ENCODE data around the gene IL12RB1.
A peak's percentile ranks its signal among the peaks of the same experiment; 100 is the strongest.
"Not testable (repeated sequence)": the region's sequence is repeated elsewhere in the genome, so short reads cannot be mapped to it uniquely, and the experiment has no call there.

The IL12RB1 gene

DNA sequence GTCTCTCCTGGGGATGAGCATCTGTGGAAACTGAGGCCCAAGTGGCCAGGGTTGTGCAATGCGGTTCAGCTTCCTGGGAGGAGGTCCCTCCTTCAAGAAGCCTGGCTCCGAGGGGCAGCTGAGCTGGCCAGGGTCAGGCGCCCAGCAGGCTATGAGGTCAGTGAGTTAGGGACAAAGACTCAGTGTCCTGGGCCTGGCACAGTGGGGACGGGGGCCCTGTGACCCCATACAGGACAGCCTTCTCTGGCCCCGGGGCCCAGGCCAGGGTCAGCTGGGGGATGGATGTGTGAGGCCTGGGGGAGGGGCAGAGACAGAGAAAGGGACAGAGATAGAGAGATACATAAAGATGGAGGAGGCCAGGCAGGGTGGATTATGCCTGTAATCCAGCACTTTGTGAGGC is 3.0 kb upstream of the IL12RB1 start:
- DNase-seq (ENCODE audit: low read depth) = no peak

- DNase-seq (ENCODE audit: low read depth) = not testable (repeated sequence)
Measured at GRCh38 chr19:18089096-18089541, 2.4 kb upstream of the IL12RB1 start.

DNA sequence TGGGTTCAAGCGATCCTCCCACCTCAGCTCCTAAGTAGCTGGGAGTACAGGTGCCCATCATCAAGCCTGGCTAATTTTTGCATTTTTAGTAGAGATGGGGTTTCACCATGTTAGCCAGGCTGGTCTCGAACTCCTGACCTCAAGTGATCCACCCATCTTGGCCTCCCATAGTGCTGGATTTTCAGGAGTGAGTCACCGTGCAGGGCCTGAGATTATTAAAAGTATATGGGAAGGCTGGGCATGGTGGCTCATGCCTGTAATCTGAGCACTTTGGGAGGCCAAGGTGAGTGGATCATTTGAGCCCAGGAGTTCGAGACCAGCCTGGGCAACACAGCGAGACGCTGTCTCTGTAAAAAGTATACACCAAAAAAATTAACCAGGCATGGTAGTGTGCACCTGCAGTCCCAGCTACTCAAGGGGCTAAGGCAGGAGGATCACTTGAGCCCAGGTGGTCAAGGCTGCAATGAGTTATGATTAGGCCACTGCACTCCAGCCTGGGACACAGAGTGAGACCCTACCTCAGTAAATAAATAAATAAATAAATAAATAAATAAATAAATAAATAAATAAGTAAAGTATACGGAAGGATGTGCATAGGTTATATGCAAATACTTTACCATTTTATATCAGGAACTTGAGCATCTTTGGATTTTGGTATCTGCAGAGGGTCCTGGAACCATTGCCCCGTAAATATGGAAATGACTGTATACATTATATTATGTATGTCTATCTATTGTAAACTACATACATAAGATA is 854 bp downstream of the IL12RB1 start:
- DNase-seq (ENCODE audit: low read depth) = no peak

- DNase-seq (ENCODE audit: low read depth) = no peak
Measured at GRCh38 chr19:18083929-18084684, 2.6 kb downstream of the IL12RB1 start.

DNA sequence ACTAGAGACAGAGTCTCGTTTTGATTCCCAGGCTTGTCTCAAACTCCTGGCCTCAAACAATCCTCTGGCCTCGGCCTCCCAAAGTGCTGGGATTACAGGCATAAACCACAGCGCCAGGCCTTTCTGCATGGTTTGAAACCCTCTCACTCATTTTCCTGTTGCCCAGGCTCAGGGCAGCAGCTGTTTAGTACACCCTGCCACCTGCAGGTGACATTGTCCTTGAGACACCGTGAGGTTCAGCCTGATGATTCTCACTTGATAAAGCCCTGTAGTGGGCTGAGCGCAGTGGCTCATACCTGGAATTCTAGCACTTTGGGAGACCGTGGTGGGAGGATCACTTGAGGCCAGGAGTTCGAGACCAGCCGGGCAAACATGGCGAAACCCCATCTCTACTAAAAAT is 12.5 kb downstream of the IL12RB1 start:
- DNase-seq (ENCODE audit: low read depth) = no peak

DNA sequence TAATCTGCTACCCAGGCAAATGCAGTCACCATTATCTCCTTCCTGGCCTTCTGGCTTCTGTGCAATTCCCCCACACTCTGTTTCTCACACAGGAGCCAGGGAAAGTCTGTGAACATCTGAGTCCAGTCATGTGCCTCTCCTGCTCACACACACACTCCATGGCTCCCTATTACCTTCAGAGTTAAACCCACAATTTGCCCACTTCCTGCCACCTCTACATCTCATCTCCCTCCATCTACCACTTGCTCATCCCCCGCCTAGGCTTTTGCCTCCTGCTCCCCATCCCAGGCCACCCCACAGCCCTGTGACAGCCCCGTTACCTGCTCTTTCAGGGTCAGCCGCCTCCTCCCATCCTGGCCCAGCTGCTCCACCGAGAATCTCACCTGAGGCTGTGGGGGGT is 13.5 kb downstream of the IL12RB1 start:
- DNase-seq (ENCODE audit: low read depth) = no peak

DNA sequence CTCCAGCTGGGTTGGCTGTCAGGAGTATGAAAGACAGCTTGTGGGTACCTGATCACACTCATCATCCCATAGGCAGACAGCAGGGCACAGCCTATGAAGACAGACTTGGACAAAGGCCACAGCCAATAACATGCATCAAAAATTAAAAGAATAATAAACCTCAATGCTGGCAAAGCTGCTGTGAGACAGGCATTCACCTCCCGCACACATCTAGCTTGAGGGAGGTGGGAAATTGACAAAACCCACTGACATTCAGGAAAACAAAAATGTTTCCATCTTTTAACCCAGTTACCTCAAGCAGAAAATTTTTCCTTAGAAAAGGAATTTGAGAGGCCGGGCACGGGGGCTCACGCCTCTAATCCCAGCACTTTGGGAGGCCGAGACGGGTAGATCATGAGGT is 14.4 kb downstream of the IL12RB1 start:
- DNase-seq (ENCODE audit: low read depth) = no peak

DNA sequence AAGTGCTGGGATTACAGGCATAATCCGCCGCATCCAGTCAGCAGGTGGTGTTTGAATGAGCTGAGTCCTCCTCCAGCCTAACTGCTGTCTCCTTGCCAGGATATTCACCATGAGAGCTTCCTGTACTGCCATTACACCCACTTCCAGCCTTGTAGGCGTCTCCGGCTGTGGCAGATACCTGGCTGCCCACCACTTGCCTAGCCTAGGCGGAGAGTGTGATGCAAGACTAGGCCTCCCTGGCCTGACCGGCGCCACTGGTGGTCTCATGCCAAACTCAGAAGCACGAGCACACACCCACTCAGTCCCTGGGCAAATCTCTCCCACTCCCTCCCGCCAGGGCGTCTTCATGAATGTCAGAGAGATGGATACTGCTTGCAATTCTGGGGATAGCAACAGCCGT is 16.6 kb downstream of the IL12RB1 start:
- DNase-seq (ENCODE audit: low read depth) = no peak

DNA sequence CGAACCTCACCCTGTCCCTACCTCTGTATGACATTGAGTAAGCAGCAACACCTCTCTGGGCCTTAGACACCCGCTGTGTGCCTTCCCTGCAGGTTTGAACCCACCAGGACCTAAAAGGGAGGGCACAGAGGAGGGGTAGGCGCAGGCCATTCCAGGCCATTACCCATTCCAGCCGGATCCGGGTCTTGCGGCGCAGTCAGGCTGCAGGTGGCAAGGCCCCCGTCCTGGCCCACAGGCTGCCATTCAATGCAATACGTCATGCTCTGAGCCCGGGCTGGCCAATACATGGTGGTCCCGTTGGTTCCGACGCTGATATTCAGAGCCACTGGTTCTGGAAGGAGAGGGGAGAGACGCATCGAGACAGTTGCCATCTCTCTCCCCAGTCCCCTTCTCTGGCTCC is 17.4 kb downstream of the IL12RB1 start:
- DNase-seq (ENCODE audit: low read depth) = no peak

- no peak for DNase-seq (ENCODE audit: low read depth)
Measured at GRCh38 chr19:18068395-18068794, 18.3 kb downstream of the IL12RB1 start.

- no peak for DNase-seq (ENCODE audit: low read depth)
Measured at GRCh38 chr19:18065173-18065495, 21.6 kb downstream of the IL12RB1 start.

- no peak for DNase-seq (ENCODE audit: low read depth)
Measured at GRCh38 chr19:18063463-18063862, 23.3 kb downstream of the IL12RB1 start.

DNA sequence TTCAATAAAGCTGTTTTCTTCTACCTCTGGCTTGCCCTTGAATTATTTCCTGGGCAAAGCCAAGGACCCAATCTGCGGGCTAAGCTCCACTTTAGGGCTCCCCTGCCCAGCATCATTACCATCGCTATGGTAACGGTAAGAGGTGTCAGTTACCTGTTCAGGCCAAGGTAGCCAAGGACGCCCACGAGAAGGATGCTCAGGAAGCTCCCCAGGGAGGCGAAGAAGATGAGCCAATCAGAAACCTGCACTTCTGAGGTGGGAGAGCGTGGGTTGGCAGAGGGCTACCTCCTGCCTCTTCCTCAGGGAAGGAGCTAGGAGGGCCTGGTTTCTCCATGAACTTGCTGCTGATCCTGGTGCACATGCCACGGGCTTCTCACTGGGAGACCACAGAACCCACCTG is 24.7 kb downstream of the IL12RB1 start:
- no peak for DNase-seq (ENCODE audit: low read depth)

DNA sequence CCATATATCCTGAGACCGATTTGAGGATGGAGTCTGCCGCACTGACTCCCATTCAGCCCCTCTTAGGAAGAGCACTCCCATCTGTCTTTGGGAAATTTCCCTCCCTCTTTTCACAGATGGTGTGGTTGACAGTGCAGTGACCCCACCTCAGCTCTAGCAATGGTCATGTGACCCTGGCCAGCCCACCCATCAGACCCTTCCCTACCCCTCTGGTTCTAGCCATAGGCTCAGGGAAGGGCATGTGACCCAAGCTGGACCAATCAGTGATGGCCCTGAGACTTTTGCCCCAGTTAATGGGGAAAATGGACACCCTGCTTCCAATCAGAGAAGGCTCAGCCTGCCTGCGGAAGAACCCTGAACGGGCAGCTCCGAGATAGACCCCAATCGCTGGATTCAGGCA is 26.3 kb downstream of the IL12RB1 start:
- DNase-seq (ENCODE audit: low read depth) = no peak

- no peak for DNase-seq (ENCODE audit: low read depth)
Measured at GRCh38 chr19:18059902-18060301, 26.8 kb downstream of the IL12RB1 start.

DNA sequence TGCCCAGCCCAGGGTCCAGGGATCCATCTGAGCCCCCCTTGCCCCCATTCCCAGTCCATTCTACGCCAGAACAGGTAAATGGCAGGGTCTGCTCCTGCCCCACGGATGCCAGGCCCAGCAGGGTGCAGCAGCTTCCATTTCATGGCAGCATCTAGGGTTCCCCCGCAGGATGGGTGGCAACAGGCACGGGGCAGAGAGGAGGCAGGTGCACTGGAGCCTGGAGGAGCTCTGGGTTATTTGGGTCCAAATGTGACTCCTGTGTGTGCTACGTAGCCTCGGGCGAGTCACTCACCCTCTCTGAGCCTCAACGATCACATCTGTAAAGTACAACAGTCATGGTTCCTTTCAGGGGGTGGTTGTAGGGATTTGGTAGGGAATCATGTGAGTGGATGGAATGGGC is 27.4 kb downstream of the IL12RB1 start:
- DNase-seq (ENCODE audit: low read depth) = no peak

DNA sequence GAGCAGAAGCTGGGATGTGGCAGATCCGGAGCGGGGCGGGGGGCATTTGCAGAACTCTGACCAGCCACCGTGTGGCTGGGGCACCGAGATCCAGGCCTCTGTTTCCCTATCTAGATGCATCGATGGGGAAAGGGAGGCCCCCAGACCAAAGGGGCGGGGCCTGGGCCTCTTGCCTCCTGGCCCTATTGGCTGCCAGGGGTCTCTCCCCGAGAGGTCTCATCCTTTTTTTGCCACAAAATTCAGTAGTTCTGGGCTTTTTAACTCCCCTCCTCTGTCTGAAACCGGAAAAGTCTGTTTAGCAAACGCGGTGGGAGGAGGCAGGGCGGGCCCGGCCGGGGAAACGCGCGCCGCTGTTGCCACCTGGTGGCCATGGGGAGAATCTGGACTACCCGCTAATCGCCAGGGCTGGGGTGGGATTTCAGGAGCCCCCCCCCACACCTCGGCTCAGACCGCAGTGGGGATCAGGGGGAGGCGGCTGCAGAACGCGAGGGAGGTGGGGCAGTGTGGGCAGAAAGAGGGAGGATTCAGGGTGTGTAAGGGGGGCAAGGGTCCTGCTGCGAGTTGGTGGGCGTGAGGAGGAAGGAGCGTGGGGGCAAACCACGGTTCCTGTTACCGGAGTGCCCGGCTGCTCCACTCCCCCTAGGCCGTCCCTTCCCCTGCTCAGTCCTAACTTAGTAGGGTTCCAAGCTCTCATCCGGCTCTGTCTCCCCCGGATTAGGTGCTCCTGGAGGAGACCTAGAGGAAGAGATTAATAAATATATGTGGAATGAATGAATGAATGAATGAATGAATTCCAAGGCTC is 28.3 kb downstream of the IL12RB1 start:
- peak; percentile 24 for DNase-seq (ENCODE audit: low read depth)

DNA sequence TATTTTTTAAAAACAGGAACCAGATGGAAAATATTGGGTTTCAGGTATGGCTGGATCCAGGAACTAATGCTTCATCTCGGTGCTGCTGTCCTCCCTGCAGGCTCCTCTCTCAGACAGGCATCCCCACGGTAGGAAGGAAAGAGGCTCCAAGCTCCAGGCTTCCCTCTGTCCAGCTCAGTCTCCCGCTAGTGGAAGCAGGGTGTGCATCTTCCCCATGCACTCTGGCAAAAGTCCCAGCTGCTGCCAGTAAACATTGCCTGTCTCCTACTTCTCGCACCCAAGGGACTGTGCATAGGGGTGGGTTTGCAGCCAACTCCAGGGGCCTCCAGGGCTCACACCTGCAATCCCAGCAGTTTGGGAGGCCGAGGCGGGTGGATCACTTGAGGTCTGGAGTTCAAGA is 29.2 kb downstream of the IL12RB1 start:
- DNase-seq (ENCODE audit: low read depth) = no peak

DNA sequence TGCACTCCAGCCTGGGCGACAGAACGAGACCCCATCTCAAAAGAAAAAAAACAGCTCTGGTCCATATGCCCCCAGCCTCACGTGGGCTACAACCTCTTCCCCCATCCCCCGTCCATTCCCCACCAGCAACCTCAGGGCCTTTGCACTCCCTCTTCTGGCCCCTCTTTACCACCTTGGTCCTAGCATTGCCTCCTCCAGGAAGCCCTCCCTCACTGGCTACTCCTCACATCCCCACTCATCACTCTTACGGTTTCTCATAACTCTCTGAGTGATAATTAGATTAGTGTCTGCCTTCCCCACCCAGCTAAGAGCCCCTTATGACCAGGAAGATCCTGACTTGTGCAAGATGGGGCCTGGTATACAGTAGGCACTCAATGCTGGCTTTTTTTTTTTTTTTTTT is 30.8 kb downstream of the IL12RB1 start:
- no peak for DNase-seq (ENCODE audit: low read depth)

GRCh38 chr19:18053576-18054219 is 33.0 kb downstream of the IL12RB1 start:
- peak; percentile 37 for DNase-seq (ENCODE audit: low read depth)

- DNase-seq (ENCODE audit: low read depth) = no peak
Measured at GRCh38 chr19:18051887-18052286, 34.8 kb downstream of the IL12RB1 start.

DNA sequence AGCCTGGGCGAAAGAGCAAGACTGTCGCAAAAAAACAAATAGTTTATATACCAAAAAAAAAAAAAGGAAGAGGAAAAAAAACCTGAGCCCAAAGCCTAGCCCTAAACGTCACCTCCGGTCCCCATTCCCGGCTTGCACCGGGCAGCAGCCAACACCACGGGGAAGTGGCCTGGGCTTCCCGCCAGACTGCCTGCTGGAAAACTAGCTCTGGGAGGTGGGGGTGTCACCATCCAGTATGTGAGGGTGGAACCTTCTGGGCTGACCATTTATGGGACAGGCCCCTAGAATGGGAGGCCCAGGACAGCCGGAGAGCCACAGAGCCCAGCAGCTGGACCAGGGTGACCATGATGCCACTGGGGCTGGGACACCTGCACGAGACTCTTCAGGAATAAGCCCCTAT is 37.3 kb downstream of the IL12RB1 start:
- no peak for DNase-seq (ENCODE audit: low read depth)
